Measurements from ENCODE around the gene STXBP5L.
"Not testable (repeated sequence)": the region's sequence is repeated elsewhere in the genome, so short reads cannot be mapped to it uniquely, and the experiment has no call there.

Gene STXBP5L

GRCh38 chr3:120908030-120908794 lies at the start of gene STXBP5L:
TSS of gene STXBP5L (plus strand) at chr3:120908205. CDS start at chr3:120909579, 1,374 bp downstream.
- peak; percentile 78 for DNase-seq

- no peak for DNase-seq
These were observed 49.5 kb upstream of the STXBP5L start for GRCh38 chr3:120858521-120858920.

- DNase-seq = no peak
These were observed 43.5 kb upstream of the STXBP5L start for GRCh38 chr3:120864541-120864940.

DNA sequence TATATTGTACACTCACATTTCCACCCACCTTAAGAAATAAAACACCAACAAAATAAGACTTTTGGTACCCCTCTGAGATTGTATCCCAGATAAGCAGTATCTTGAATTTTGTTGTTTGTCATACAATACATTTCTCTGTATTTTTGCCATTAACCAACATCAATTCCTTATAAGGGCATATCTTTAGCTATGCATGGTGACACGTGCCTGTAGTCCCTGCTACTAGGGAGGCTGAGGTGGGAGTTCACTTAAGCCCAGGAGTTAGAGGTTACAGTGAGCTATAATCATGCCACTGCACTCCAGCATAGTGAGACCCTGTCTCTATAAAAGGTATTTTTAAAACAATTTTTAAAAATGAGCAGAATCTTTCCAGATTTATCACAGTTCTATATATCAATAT lies 32.5 kb upstream of the STXBP5L start:
- DNase-seq = no peak

GRCh38 chr3:120875989-120876388 lies 32.0 kb upstream of the STXBP5L start:
- no peak for DNase-seq

- DNase-seq = no peak
These were observed 28.6 kb upstream of the STXBP5L start for GRCh38 chr3:120879411-120879810.

- DNase-seq = no peak
These were observed 15.1 kb upstream of the STXBP5L start for GRCh38 chr3:120892921-120893320.

DNA sequence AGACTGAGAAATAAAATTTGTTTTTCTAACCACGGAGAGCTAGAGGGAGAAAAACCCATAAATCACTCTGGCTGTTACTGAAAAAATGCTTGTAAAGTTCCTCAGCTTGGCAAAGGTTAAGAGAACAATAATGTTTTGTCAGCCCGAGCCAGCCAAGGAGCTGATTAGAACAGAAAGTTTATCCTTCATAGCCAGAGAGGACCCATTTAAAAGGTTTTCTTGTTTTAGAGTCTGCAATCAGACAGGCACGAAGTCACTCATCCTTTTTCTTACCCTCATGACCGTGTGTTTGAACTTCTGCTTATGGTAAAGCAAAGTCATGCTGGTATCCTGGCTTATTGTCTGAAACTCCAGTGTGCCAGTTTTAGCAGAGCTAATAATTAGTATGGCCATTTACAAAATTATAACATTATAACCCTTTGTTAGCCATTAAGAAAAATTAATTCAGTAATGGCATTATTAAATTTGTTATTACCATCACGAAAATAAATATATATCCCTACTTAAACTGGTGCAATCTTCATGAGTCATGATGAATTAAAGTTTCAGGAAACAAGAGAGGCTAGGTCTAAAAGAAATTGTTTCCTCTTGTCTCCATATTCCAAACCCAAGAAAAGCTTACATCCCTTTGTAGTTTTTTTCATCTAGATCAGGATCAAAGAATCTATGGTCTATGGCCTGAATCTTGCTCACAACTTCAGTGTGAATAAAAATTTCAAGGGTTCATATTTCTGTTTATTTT lies 13.5 kb upstream of the STXBP5L start:
- no peak for DNase-seq

- not testable (repeated sequence) for DNase-seq
These were observed 6.3 kb upstream of the STXBP5L start for GRCh38 chr3:120901716-120902115.

DNA sequence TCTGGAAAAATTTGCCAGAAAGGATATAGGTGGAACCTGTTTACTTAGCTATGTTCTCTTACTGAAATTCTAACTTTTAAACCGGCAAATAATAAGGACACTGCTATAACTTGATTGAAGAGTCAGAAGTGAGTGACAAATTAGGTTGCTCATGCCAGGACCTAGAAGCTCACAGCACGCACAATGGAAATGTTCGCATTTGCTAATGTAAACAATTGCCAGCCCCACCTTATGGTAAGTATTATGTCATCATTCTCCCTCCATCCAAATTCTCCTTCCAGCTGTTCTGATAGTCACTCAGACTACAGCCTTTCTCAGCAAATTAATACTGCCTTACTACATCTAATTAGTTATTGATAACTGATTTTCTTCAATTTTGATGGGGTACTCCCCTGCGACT lies 4.8 kb upstream of the STXBP5L start:
- no peak for DNase-seq

- no peak for DNase-seq
These were observed 361 bp upstream of the STXBP5L start for GRCh38 chr3:120907659-120908029.

DNA sequence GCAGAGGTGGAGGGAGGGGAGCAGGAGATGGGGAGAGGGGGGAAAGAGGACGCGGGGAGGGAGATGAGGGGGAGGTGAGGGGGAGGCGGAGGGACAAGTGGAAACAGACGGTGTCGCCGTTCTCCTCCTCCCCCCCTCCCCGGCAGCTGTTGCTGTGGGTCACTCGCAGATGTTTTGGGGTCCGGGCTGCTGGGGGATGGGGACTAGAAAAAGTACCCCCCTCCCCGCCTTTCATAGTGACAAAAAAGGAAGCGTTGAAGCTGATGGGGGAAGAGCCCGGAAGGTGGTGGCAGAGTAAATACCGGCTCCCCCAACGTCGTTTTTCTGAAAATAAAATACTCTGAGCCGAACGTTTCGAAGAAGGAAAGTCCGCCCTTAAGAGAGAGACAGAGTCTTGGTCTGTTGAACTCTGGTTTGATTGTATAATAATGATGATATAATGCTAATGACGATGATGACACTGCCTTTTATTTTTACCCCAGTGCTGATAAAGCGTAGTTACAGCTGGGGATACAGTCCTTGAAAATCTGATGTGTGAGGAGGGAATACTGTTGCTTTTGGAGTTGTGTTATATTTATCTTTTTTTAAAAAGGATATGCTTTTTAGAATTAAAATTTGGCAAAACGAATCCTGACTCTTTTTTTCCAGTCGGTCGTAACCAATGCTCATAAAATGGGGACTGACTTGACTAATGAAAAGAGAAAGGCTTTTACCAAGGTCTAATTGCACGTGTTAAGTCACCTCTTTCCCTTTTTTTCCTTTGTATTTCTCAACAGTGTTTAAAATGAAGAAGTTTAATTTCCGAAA lies 993 bp downstream of the STXBP5L start:
- DNase-seq = no peak

GRCh38 chr3:120909602-120909878 lies 1.5 kb downstream of the STXBP5L start:
- DNase-seq = no peak

GRCh38 chr3:120926146-120926545 lies 18.1 kb downstream of the STXBP5L start:
- DNase-seq = no peak

DNA sequence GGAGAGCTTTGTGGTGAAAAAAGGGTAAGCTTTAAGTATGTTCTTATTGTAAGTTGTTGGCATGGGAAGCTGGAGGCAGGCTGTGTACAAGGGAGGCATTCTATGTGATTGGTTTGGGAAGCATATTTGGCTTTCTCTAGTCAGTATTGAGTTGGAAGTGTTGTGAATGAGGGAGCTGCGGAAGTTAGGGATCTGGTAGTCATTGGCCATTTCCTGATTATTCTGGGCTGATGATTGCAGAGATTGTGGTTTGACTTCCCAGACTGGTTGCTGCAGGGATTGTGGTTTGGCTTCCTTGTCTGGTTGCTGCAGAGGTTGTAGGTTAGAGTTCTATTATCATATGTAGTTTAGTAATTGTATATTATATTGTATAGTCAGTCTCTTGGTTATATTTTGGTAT lies 21.0 kb downstream of the STXBP5L start:
- no peak for DNase-seq

- no peak for DNase-seq
These were observed 23.6 kb downstream of the STXBP5L start for GRCh38 chr3:120931593-120931992.

DNA sequence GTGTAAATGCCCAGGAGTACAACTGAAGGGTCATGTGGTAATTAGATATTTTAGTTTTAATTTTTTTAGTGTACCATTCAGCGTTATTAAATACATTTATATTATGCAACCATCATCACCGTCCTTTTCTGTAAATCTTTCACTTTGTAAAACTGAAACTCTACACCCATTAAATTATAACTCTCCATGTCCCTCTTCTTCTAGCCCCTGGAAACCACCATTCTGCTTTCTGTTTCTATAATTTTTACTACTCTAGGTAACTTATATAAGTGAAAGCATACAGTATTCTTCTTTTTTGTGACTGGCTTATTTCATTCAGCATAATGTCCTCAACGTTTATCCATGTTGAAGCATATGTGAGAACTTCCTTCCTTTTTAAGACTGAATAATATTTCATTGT lies 48.1 kb downstream of the STXBP5L start:
- DNase-seq = no peak

DNA sequence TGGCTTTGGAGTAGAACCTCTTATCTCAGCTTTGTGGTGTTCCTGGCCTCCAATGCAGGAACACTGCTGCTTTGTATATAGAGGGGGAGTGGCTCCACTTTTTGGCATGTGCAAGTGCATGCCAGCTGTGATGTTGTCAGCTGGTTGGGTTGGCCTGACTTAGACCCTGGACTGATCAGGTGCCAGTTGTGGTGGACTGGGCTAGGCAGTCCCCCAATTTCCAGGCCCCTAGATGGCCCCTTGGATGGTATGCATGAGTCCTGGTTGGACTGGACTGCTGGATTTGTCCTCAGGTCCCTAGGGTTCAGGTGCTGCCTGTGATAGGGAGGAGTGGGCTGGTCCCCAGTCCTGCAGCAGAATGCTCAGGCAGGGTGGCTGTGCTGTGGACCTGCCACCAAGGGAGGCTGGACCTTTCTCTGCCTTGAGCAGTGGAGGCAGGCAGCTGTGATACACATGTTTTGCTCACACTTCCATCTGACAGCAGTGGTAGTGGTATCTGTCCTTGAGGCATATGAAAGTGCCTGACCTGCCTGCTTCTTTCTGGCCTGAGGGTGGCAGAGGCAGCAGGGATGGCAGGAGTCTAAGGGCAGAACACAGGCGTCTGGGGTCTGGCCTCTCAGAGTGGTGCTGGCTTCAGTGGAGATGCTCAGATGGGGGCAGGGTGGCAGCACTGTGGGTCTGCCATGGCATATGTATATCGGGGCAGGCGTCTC lies 74.8 kb downstream of the STXBP5L start:
- DNase-seq = no peak

DNA sequence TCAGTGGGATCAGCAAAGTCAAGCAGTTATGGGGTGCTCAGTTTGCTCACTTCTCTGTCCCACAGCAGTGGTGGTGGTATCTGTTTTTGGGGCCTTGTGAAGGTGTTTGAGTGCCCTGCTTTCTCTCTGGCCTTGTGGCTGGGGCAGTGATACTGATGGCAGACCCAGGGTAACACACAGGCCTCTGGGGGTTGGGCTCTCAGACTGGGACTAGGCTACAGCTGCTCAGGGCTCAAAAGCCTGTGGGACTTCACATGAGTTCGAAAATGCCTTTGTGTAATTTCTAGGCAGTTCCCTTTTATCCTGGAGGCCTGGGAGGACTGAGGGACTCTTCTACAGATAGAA lies 75.3 kb downstream of the STXBP5L start:
- no peak for DNase-seq

GRCh38 chr3:120983841-120984240 lies 75.8 kb downstream of the STXBP5L start:
- no peak for DNase-seq

DNA sequence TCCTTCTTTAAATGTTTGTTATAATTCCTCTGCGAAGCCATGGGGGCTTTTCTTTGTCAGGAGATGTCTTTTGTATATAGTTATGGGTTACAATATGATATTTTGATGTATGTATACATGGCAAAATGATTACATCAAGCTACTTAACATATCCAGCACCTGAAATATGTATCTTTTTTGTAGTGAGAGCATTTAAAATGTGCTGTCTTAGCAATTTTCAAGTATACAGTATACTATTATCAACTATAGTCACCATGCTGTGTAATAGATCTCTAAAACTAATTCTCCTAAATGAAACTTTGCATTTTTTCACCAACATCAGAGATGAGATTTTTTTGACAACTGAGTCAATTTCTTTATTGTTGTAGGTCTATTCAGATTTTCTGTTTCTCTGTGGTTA lies 77.2 kb downstream of the STXBP5L start:
- no peak for DNase-seq

DNA sequence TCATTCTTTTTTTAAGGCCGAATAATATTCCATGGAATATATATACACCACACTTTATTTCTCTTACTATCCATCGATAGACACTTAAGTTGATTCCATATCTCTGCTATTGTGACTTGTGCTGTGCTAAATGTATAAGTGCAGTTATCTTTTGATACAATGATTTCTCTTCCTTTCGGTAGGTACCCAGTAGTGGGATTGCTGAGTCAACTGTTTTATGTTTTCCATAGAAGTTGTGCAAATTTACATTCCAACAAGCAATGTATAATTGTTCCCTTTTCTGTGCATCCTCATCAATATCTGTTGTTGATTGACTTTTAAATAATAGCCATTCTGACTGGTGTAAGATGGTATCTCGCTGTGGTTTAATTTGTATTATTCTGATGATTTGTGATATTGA lies 81.0 kb downstream of the STXBP5L start:
- no peak for DNase-seq

DNA sequence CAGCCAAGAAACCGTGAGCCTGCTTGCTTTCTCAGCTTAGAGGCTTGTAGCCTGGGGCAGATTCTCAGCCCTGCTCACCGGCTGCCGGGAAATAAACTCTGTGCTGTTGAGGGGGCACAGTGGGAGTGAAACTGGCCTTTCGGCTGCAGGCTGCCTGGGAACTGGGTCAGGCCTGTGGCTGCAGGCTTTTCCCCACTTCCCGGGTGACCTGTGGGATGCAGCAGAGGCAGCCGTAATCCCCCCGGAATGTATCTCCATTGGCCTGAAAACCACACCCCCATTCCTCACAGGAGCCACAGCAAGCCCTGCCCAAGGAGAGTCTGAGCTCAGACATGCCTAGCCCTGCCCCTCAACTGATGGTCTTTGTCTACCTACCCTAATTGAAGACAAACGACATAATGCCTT lies 110.9 kb downstream of the STXBP5L start:
- no peak for DNase-seq

Measured in activated CD4-positive, alpha-beta T cell treated with anti-CD3 and anti-CD28 coated beads, Interleukin-2, Interleukin-6, amounts not matched to agents 100 ng/mL and 50 ng/mL, durations not matched to agents 16 hours and 8 hours (primary cell).